SK-N-SH treated with all-trans-retinoic acid at 6 μM for 48 hours (cell line): ENCODE data around the gene UAP1L1.

ENCODE experiments used
- ARNTL ChIP-seq: fragments of 450-650 bp; formaldehyde crosslinking; IDR thresholded peaks from 2 replicates; pipeline ENCODE4 v1.5.0; 2020; ENCODE audit warnings: low read depth, mild to moderate bottlenecking, moderate library complexity, borderline replicate concordance
- BACH2 ChIP-seq: fragments of 250-450 bp; sonication (Bioruptor Pico); IDR thresholded peaks from 2 replicates; pipeline ENCODE4 v1.9.0; 2021; ENCODE audit warnings: mild to moderate bottlenecking, borderline replicate concordance
- ESRRG ChIP-seq: fragments of 250-450 bp; sonication (Bioruptor Pico); IDR thresholded peaks from 2 replicates; pipeline ENCODE4 v1.6.1; 2021; ENCODE audit warnings: mild to moderate bottlenecking
- GLIS3 ChIP-seq: fragments of 250-450 bp; sonication (Bioruptor Pico); IDR thresholded peaks from 2 replicates; pipeline ENCODE4 v1.5.0; 2020; ENCODE audit warnings: mild to moderate bottlenecking, moderate library complexity
- PATZ1 ChIP-seq: fragments of 250-450 bp; sonication (Bioruptor Pico); IDR thresholded peaks from 2 replicates; pipeline ENCODE4 v1.8.0; 2020; ENCODE audit warnings: mild to moderate bottlenecking, moderate library complexity, borderline replicate concordance
- PPARA ChIP-seq: fragments of 250-450 bp; sonication (Bioruptor Pico); IDR thresholded peaks from 2 replicates; pipeline ENCODE4 v1.5.0; 2020; ENCODE audit warnings: mild to moderate bottlenecking, borderline replicate concordance
- RARB ChIP-seq: fragments of 250-450 bp; sonication (Bioruptor Pico); IDR thresholded peaks from 2 replicates; pipeline ENCODE4 v1.8.0; 2021; ENCODE audit warnings: mild to moderate bottlenecking, moderate library complexity
- TCF4 ChIP-seq: fragments of 250-450 bp; sonication (Bioruptor Pico); IDR thresholded peaks from 2 replicates; pipeline ENCODE4 v1.8.0; 2021; ENCODE audit warnings: mild to moderate bottlenecking, moderate library complexity, borderline replicate concordance
- ZFP3 ChIP-seq: fragments of 250-450 bp; sonication (Bioruptor Pico); IDR thresholded peaks from 2 replicates; pipeline ENCODE4 v1.5.0; 2020; ENCODE audit warnings: mild to moderate bottlenecking, moderate library complexity
- ZFP30 ChIP-seq: fragments of 450-650 bp; formaldehyde crosslinking; IDR thresholded peaks from 2 replicates; pipeline ENCODE4 v1.5.0; 2022; ENCODE audit warnings: mild to moderate bottlenecking, moderate library complexity
- ZNF70 ChIP-seq: fragments of 450-650 bp; formaldehyde crosslinking; IDR thresholded peaks from 2 replicates; pipeline ENCODE4 v1.5.0; 2020; ENCODE audit warnings: mild to moderate bottlenecking, moderate library complexity
- ZNF8 ChIP-seq: fragments of 450-650 bp; formaldehyde crosslinking; IDR thresholded peaks from 2 replicates; pipeline ENCODE4 v1.5.0; 2020; ENCODE audit warnings: mild to moderate bottlenecking, moderate library complexity

DNA sequence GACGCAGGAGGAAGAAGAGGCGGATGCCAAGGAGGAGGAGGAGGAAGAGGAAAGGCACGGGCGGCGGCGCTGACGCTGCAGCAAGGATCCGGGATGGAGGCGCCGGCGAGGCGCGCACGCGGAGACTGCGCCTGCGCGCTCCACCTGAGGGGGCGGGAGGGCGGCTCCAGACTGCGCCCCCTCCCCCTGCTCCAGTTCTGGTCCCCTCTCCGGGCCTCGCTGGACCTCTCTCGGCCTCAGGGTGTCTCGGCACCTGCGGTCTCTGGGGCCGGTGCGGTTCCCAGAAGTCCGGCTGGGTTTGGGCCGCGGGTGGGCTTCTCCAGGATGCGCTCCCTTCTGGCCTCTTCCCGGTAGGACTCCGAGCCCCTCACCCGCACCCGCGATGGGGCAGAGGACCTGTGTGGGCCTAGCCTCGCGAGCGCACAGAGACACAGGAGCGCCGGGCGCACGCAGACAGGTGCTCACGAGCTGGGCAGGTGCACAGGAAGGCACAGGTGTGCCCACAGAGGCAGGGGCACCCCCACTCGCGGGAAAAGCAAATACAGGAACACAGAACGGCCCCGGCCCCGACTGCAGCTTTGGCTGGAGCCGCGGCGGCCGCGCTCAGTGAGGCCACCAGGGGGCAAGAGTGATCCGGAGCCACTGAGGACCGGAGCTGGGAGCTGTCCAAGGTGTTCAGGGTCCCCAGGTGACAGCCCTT lies 31.1 kb upstream of the UAP1L1 start, which contains the start of gene NPDC1:
- TF ChIP-seq TCF4 (CRISPR knock-in tag) (no peak), ARNTL (CRISPR knock-in tag) (no peak), ZFP3 (CRISPR knock-in tag) (0 out of 2 replicates have a peak, but pooled peaks have one; percentile 29), ZNF70 (CRISPR knock-in tag) (no peak), BACH2 (CRISPR knock-in tag) (no peak), ZFP30 (no peak), PATZ1 (CRISPR knock-in tag) (no peak), GLIS3 (no peak), ZNF8 (CRISPR knock-in tag) (no peak), PPARA (CRISPR knock-in tag) (no peak), ESRRG (no peak), RARB (CRISPR knock-in tag) (no peak)
